ENCODE results near the gene ZCCHC2.

Gene ZCCHC2

DNA sequence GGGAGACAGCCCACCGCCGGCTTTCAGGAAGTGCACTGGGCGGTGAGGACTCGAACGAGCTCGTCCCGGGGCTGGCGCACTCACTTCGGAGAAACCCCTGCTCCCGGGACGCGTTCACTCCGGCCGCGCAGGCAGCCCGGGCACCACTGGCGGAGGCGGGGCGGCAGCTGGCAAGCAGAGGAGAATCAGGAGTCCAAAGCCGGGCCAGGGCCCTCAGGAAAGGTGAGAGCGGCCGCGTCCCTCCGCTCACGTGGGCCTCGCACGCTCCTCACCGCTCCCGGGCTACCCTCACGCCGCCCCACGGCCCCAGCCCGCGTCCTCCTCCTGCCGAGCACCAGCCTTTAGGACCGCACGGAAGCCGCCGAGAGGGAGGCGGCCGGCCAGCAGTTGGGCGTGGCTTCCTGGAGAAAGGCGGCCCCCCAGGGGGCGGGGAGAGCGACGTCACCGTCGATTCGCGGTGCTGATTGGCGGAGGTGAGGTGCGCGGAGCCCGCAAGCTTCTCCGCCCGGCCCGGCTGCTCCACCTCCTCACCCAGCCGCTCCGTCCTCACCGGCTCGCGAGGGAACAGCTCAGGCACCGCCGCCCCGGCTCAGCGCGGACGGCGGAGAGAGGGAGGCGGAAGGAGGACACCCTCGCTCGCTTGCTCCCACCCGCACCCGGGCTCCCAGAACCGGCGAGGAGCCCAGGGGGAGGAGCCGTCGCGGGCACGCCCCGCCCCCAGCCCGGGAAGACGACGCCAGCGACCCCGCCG lies at the start of gene ZCCHC2:
ZCCHC2 (plus strand) TSS at position 522 of the 751 bp plus-strand sequence. CDS start 400 bp downstream, outside the sequence.
- DNase-seq (ENCODE audit: low read depth): peak; percentile 95
- TF ChIP-seq, protein P1, sequence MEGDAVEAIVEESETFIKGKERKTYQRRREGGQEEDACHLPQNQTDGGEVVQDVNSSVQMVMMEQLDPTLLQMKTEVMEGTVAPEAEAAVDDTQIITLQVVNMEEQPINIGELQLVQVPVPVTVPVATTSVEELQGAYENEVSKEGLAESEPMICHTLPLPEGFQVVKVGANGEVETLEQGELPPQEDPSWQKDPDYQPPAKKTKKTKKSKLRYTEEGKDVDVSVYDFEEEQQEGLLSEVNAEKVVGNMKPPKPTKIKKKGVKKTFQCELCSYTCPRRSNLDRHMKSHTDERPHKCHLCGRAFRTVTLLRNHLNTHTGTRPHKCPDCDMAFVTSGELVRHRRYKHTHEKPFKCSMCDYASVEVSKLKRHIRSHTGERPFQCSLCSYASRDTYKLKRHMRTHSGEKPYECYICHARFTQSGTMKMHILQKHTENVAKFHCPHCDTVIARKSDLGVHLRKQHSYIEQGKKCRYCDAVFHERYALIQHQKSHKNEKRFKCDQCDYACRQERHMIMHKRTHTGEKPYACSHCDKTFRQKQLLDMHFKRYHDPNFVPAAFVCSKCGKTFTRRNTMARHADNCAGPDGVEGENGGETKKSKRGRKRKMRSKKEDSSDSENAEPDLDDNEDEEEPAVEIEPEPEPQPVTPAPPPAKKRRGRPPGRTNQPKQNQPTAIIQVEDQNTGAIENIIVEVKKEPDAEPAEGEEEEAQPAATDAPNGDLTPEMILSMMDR (conservative IDR thresholded peaks at IDR 0.05; ENCODE audit: control insufficient read depth, insufficient read depth, low read depth, low read length): no peak
- H3K4me3 ChIP-seq (ENCODE audit: control insufficient read depth, low read depth, low read length): peak within 1 kb of the TSS; percentile 76

DNA sequence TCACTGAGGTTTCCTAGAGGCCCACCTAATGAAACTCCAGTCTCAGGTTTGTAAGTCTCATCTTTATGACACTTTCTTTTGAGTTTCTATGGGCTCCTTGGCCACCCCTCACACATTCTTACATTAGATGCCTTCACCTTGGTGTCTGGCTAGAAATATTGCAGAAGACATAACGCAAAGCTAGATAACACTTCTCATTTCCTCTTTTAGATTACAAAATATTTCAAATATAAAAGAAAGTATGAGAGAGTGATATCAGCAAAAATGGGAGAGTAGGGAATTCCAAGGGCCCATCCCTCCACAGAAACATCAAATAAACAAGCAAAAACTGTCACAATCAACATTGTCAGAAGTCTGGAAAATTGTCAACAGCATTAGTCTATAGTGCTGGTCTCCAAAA lies 43.3 kb upstream of the ZCCHC2 start:
- TF ChIP-seq, protein P1 (conservative IDR thresholded peaks at IDR 0.05; ENCODE audit: control insufficient read depth, insufficient read depth, low read depth, low read length): no peak
- DNase-seq (ENCODE audit: low read depth): no peak
- H3K4me3 ChIP-seq (ENCODE audit: control insufficient read depth, low read depth, low read length): no peak overlapping the region

DNA sequence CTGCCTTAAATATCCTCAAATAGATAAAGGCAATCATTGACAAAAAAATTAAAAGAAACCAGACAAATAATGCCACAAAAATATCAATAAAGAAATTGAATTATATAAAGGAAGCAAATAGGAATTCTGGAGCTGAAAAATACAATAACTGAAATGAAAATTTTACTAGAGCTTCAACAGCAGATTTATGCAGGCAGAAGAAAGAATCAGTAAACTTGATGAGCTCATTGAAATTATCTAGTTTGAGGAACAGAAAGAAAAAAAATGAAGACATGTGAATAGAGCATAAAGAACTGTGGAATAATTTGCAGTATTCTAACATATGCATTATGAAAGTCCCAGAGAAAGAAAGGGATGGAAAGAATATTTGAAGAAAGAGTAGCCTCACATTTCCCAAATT lies 41.9 kb upstream of the ZCCHC2 start:
- no peak overlapping the region for H3K4me3 ChIP-seq (ENCODE audit: control insufficient read depth, low read depth, low read length)
- TF ChIP-seq, protein P1 (conservative IDR thresholded peaks at IDR 0.05; ENCODE audit: control insufficient read depth, insufficient read depth, low read depth, low read length): no peak
- DNase-seq (ENCODE audit: low read depth): no peak

DNA sequence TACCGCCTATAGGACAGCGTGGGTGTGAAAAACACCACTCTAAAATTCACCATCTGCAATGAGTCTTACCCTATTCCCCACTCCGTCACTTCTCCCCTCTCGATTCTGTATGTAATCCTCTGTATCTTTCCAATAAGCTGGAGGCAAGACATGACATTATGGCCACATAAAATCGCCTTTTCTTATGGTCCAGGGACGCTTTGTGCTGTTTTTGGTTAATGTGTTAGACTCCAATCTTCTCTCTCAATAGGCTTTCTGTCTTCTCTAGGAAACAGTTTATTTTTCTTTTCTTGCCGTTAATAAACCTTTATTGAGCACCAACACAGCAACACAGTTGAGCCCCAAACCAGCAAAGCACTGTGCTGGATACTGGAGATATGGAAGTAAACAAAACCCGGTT lies 37.9 kb upstream of the ZCCHC2 start:
- TF ChIP-seq, protein P1 (conservative IDR thresholded peaks at IDR 0.05; ENCODE audit: control insufficient read depth, insufficient read depth, low read depth, low read length): no peak
- no peak overlapping the region for H3K4me3 ChIP-seq (ENCODE audit: control insufficient read depth, low read depth, low read length)
- DNase-seq (ENCODE audit: low read depth): no peak

DNA sequence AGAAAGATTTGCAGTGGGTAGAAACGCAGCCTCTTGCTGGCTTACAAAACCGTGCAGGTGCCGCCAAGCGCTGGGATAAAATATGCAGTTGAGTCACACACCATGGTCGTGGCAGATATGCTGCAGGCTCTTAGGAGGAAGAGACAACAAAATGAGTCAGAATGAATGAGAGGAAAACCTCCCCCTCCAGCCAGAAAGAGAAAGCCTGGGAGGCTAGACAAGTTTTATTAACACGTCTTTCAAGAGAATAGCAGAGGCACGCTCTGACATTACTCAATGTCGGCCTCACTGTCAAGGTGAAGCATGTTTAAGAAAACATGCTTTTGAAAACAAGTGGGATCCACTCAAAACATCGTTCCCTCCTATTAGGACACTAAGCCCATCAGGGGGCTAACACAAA lies 37.1 kb upstream of the ZCCHC2 start:
- peak; percentile 74 for DNase-seq (ENCODE audit: low read depth)
- TF ChIP-seq, protein P1 (conservative IDR thresholded peaks at IDR 0.05; ENCODE audit: control insufficient read depth, insufficient read depth, low read depth, low read length): no peak
- no peak overlapping the region for H3K4me3 ChIP-seq (ENCODE audit: control insufficient read depth, low read depth, low read length)

DNA sequence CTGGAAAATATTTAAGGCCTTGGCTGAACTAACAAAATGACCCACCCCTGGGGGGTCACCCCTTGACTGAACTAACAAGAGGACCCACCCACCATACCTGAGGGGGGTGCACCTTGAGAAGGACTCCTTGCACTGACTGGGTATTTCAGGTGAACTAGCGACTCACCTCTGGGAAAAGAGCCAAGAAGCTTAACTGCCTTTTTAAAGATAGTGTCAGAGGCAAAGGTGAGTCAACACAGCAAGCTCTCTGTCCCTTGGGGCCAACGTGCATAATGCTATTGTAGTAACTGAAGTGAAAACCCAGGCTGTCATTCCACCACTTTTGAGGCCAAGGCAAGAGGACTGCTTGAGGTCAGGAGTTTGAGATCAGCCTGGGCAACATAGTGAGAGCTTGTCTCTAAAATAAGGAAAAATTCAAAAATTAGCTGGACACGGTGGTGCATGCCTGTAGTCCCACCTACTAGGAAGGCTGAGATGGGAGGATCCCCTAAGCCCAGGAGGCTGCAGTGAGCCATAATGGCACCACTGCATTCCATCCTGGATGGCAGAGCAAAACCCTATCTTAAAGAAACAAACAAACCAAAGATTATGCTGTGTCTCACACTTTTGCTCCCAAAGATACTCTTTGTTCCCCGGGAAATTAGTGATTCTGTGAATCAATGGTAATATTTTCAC lies 36.4 kb upstream of the ZCCHC2 start:
- peak; percentile 62 for DNase-seq (ENCODE audit: low read depth)
- TF ChIP-seq, protein P1 (conservative IDR thresholded peaks at IDR 0.05; ENCODE audit: control insufficient read depth, insufficient read depth, low read depth, low read length): no peak
- no peak overlapping the region for H3K4me3 ChIP-seq (ENCODE audit: control insufficient read depth, low read depth, low read length)
